ENCODE data around the gene RCL1. TPM values are rescaled to one million over a fixed set of nuclear protein-coding genes. Genes with fewer than 3 reads are reported as not detected.

RCL1 gene
- total RNA-seq, 1 experiment from 2014 or later, result 34.4 TPM

- H3K18ac ChIP-seq (ENCODE audit: insufficient read length, low read depth, low read length), result no peak overlapping the region
- H2AFZ ChIP-seq (ENCODE audit: low read length), result no peak overlapping the region
- no peak overlapping the region for H3K56ac ChIP-seq (ENCODE audit: insufficient read length, low read depth, low read length)
- H2BK12ac ChIP-seq (ENCODE audit: insufficient read length, low read depth, low read length), result no peak overlapping the region
- H3K9ac ChIP-seq (ENCODE audit: extremely low read depth, insufficient read length, low read length), result no peak overlapping the region
- H3K4me2 ChIP-seq (ENCODE audit: insufficient read depth, insufficient read length, low read length), result no peak overlapping the region
- no peaks in the 10 kb centered on the region; a peak in 1 of 5 replicates for H3K9me3 Mint-ChIP-seq
- H3K4me3 Mint-ChIP-seq, result no peak overlapping the region
- H2AK5ac ChIP-seq (ENCODE audit: insufficient read length, low read length), result no peak overlapping the region
- no peak overlapping the region for H4K8ac ChIP-seq (replicated peaks; ENCODE audit: insufficient read length, low read depth, low read length)
- WGBS (ENCODE audit: extremely low coverage, insufficient read length, low lambda C conversion rate), result no CpG with 5 or more reads among the region's 4 CpGs
- no peak overlapping the region for H2BK15ac ChIP-seq (ENCODE audit: low read depth, low read length)
- TF ChIP-seq CTCF (conservative IDR thresholded peaks at IDR 0.05), result no peak
- no peak overlapping the region for H3K23ac ChIP-seq (ENCODE audit: insufficient read length, low read depth, low read length)
- H4K5ac ChIP-seq (ENCODE audit: insufficient read length, low read depth, low read length), result no peak overlapping the region
- no peaks in the 10 kb centered on the region for H3K4me1 Mint-ChIP-seq
- H2BK120ac ChIP-seq (ENCODE audit: low read depth, low read length, poor library complexity, severe bottlenecking), result no peak overlapping the region
- H4K20me1 ChIP-seq (ENCODE audit: control insufficient read depth, insufficient read depth, insufficient read length), result no peaks in the 10 kb centered on the region
- DNase-seq, result no peak
- H3K79me2 ChIP-seq (ENCODE audit: insufficient read depth, low read length), result no peaks in the 10 kb centered on the region
- no peak overlapping the region for H3K27ac Mint-ChIP-seq
- H3K27ac ChIP-seq (ENCODE audit: insufficient read length, low read depth, low read length), result no peak overlapping the region
- no peak overlapping the region for H2BK5ac ChIP-seq (ENCODE audit: insufficient read length, low read length)
- no peak overlapping the region for H2BK20ac ChIP-seq (ENCODE audit: low read depth, low read length, poor library complexity, severe bottlenecking)
- no peak overlapping the region for H4K91ac ChIP-seq (ENCODE audit: insufficient read length, low read depth, low read length)
- no peak overlapping the region for H3K4ac ChIP-seq (ENCODE audit: low read depth, low read length)
- no peaks in the 10 kb centered on the region for H3K23me2 ChIP-seq (ENCODE audit: insufficient read length, low read depth, low read length, poor library complexity, severe bottlenecking)
- no peaks in the 10 kb centered on the region for H3K27me3 ChIP-seq (ENCODE audit: insufficient read depth, low read length)
- no peaks in the 10 kb centered on the region for H3K4me1 ChIP-seq (ENCODE audit: insufficient read depth, low read length)
- H3K9me3 ChIP-seq (ENCODE audit: control insufficient read depth, low read depth, low read length), result no peaks in the 10 kb centered on the region
- H3K79me1 ChIP-seq (ENCODE audit: insufficient read depth, low read depth, low read length, poor library complexity, severe bottlenecking), result no peaks in the 10 kb centered on the region
- H3K27me3 Mint-ChIP-seq (ENCODE audit: low read depth), result no peaks in the 10 kb centered on the region
- no peak overlapping the region for H3T11ph ChIP-seq (ENCODE audit: low read length)
- H3K14ac ChIP-seq (ENCODE audit: insufficient read depth, low read length), result no peak overlapping the region
- peaks cover 0 to 4% (median 0%) of the 10 kb centered on the region in 3 experiments; a peak in 3 of 7 replicates for H3K36me3 Mint-ChIP-seq (ENCODE audit: insufficient read depth in 1 of 3, low read depth in 3 of 3)
Observed at GRCh38 chr9:4873066-4873465, 80.3 kb downstream of the RCL1 start.
